Cardiac fibroblast (primary cell): ENCODE measurements around the gene RUFY4.

ENCODE experiments used
- DNase-seq, 2 donors: peaks; one replicate each; pipeline versions ENCODE4 v3.0.0 to v3.0.0-alpha.2; 2010; ENCODE audit warnings: low read depth in 2 of 2
- H3K4me3 ChIP-seq, 2 donors: replicated peaks in 1 of 2; 1 replicate in 1 of 2; 2 replicates in 1 of 2; pipeline ENCODE4 v1.5.1; 2011; ENCODE audit warnings: low read depth in 2 of 2, low read length in 2 of 2, mild to moderate bottlenecking in 2 of 2, moderate library complexity in 1 of 2
- CTCF ChIP-seq: IDR thresholded peaks from one replicate; pipeline ENCODE4 v1.5.1; 2011; ENCODE audit warnings: low read depth, mild to moderate bottlenecking, low read length, inconsistent platforms

RUFY4 gene

GRCh38 chr2:218073185-218073584 is 4.1 kb downstream of the RUFY4 start:
- H3K4me3 ChIP-seq = no peak overlapping the region
- TF ChIP-seq CTCF = no peak
- DNase-seq = no peak

- H3K4me3 ChIP-seq = no peak overlapping the region
- TF ChIP-seq CTCF = peak; percentile 60
- DNase-seq = peak; percentile 10 to 21
Measured at GRCh38 chr2:218074031-218074430, 5.0 kb downstream of the RUFY4 start.

GRCh38 chr2:218075975-218076811 is 7.1 kb downstream of the RUFY4 start:
- H3K4me3 ChIP-seq = no peak overlapping the region
- no peak for TF ChIP-seq CTCF
- no peak for DNase-seq

- DNase-seq = no peak
Measured at GRCh38 chr2:218077464-218078216, 8.6 kb downstream of the RUFY4 start.

GRCh38 chr2:218079943-218080913 is 11.2 kb downstream of the RUFY4 start:
- DNase-seq = no peak
- TF ChIP-seq CTCF = no peak
- H3K4me3 ChIP-seq = no peak overlapping the region

More at GRCh38 chr2:218077464-218078216, 8.6 kb downstream of the RUFY4 start:
- no peak for TF ChIP-seq CTCF
- no peak overlapping the region for H3K4me3 ChIP-seq

- no peak overlapping the region for H3K4me3 ChIP-seq
- DNase-seq = no peak
- TF ChIP-seq CTCF = no peak
Measured at GRCh38 chr2:218081063-218081462, 12.0 kb downstream of the RUFY4 start.
